DND-41 (cell line): ENCODE results near the gene MINDY4B.

Source experiments
- CTCF ChIP-seq: IDR thresholded peaks from 2 replicates; pipeline ENCODE4 v1.5.1; 2012; ENCODE audit warnings: borderline replicate concordance, low read length, moderate library complexity, mild to moderate bottlenecking; ENCODE audit not compliant: poor library complexity, severe bottlenecking; ENCODE audit errors: extremely low read depth
- EZH2 ChIP-seq: IDR thresholded peaks from 3 replicates; pipeline ENCODE4 v1.6.1; 2012; ENCODE audit warnings: borderline replicate concordance, low read depth, mild to moderate bottlenecking, moderate library complexity, low read length, inconsistent platforms; ENCODE audit not compliant: severe bottlenecking

- no peak for TF ChIP-seq EZH2
- TF ChIP-seq CTCF: no peak
Observed at GRCh38 chr3:150898046-150898754, 7.0 kb downstream of the MINDY4B start.
